ENCODE data around the gene SLC6A9. TPM values are rescaled to one million over a fixed set of nuclear protein-coding genes. Genes with fewer than 3 reads are reported as not detected.
A peak's percentile ranks its signal among the peaks of the same experiment; 100 is the strongest.

Gene SLC6A9
- 16.1 TPM for polyA plus RNA-seq (2013, experiment 1 of 2)
- polyA plus RNA-seq (2013, experiment 2 of 2): 15.8 TPM

- H3K56ac ChIP-seq (ENCODE audit: low read length): peak within 1 kb of the TSS; percentile 99
- H3K4ac ChIP-seq (ENCODE audit: low read depth, low read length): peak within 1 kb of the TSS; percentile 93
- H4K5ac ChIP-seq (ENCODE audit: low read length): peak within 1 kb of the TSS; percentile 97
- H3K36me3 ChIP-seq (ENCODE audit: control insufficient read depth, insufficient read depth, low read length): no peaks in the 10 kb centered on the region
- H3K27me3 ChIP-seq (ENCODE audit: insufficient read depth, low read length, poor library complexity): no peaks in the 10 kb centered on the region
- peak within 1 kb of the TSS; percentile 78 for H3K4me2 ChIP-seq (ENCODE audit: low read length)
- peaks cover 12% of the 10 kb centered on the region for H3K4me1 ChIP-seq (ENCODE audit: control insufficient read depth, low read depth, low read length)
- peak within 1 kb of the TSS; percentile 33 for H2BK120ac ChIP-seq (ENCODE audit: low read depth, low read length)
- WGBS (ENCODE audit: extremely low coverage, insufficient coverage, low lambda C conversion rate): no CpG with 5 or more reads among the region's 40 CpGs
- peak within 1 kb of the TSS; percentile 78 for H3K18ac ChIP-seq (ENCODE audit: low read length)
- H2BK15ac ChIP-seq (replicated peaks; ENCODE audit: low read depth): no peak within 1 kb of the TSS
- peaks cover 14% of the 10 kb centered on the region for H3K79me1 ChIP-seq (ENCODE audit: low read length)
- H3K23ac ChIP-seq (ENCODE audit: low read length): peak within 1 kb of the TSS; percentile 94
- peak; percentile 88 for DNase-seq
- H2AK5ac ChIP-seq (ENCODE audit: low read length): peak within 1 kb of the TSS; percentile 97
- peak within 1 kb of the TSS; percentile 95 for H3K27ac ChIP-seq (ENCODE audit: low read depth, low read length)
- peak within 1 kb of the TSS; percentile 89 for H2BK5ac ChIP-seq (ENCODE audit: low read length)
- no peak within 1 kb of the TSS for H4K8ac ChIP-seq (ENCODE audit: low read depth, low read length)
- H3K79me2 ChIP-seq (ENCODE audit: control insufficient read depth, insufficient read depth, low read length): peaks cover 5% of the 10 kb centered on the region
- H3K9ac ChIP-seq (ENCODE audit: low read length): peak within 1 kb of the TSS; percentile 97
- H3K4me3 ChIP-seq (ENCODE audit: low read length): peak within 1 kb of the TSS; percentile 88
Observed at GRCh38 chr1:44031252-44032169, at the start of gene SLC6A9. Gene SLC6A9, minus strand, starts transcription at chr1:44031462. Its CDS starts 7,185 bp downstream, at chr1:44024277.

DNA sequence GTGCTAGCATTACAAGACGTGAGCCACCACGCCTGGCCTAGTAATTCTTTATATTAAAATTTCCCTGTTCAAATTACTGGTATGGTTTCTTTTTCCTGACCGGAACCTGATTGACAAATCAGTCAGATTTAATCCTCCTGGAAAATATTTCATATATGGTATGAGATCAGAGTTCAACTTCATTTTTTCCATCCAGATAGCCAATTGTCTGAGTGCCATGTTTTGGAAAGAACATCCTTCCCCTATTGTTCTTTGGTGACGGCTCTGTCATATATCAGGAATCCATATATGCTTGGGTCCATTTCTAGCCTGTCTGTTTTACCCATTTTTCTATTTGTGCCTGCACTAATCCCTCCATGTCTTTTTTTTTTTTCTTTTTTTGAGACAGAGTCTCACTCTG is 48.3 kb upstream of the SLC6A9 start:
- H3K4me2 ChIP-seq (ENCODE audit: low read length): no peak overlapping the region
- H3K79me1 ChIP-seq (ENCODE audit: low read length): no peaks in the 10 kb centered on the region
- no peak overlapping the region for H3K9ac ChIP-seq (ENCODE audit: low read length)
- no peak for DNase-seq
- H2BK120ac ChIP-seq (ENCODE audit: low read depth, low read length): no peak overlapping the region
- H3K18ac ChIP-seq (ENCODE audit: low read length): no peak overlapping the region
- H2BK5ac ChIP-seq (ENCODE audit: low read length): no peak overlapping the region
- no peaks in the 10 kb centered on the region for H3K79me2 ChIP-seq (ENCODE audit: control insufficient read depth, insufficient read depth, low read length)
- WGBS (ENCODE audit: extremely low coverage, insufficient coverage, low lambda C conversion rate): no CpG with 5 or more reads among the region's 4 CpGs
- H3K4me1 ChIP-seq (ENCODE audit: control insufficient read depth, low read depth, low read length): no peaks in the 10 kb centered on the region
- H3K23ac ChIP-seq (ENCODE audit: low read length): no peak overlapping the region
- no peaks in the 10 kb centered on the region for H3K27me3 ChIP-seq (ENCODE audit: insufficient read depth, low read length, poor library complexity)
- H4K5ac ChIP-seq (ENCODE audit: low read length): no peak overlapping the region
- H3K4me3 ChIP-seq (ENCODE audit: low read length): no peak overlapping the region
- H4K8ac ChIP-seq (ENCODE audit: low read depth, low read length): no peak overlapping the region
- H3K56ac ChIP-seq (ENCODE audit: low read length): no peak overlapping the region
- H2BK15ac ChIP-seq (replicated peaks; ENCODE audit: low read depth): no peak overlapping the region
- H2AK5ac ChIP-seq (ENCODE audit: low read length): no peak overlapping the region
- H3K4ac ChIP-seq (ENCODE audit: low read depth, low read length): no peak overlapping the region
- H3K36me3 ChIP-seq (ENCODE audit: control insufficient read depth, insufficient read depth, low read length): no peaks in the 10 kb centered on the region
- H3K27ac ChIP-seq (ENCODE audit: low read depth, low read length): no peak overlapping the region

DNA sequence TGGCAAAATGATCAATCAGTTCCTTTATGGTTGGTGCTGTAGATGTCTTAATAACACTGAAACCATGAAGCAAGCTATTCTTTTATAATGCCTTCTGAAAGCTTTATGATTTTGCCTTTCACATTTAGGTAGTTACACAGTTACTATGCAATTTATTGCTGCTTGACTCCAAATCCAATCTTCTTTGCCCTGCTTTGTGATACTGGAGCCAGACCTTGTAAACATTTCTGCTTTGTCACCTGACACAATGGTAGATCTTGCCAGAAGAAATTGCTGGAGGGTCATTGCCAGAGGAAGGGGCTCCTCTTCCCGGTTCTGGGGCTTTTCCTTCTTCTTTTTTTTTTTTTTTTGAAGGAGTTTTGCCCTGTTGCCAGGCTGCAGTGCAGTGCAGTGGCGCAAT is 46.8 kb upstream of the SLC6A9 start:
- H3K27ac ChIP-seq (ENCODE audit: low read depth, low read length): no peak overlapping the region
- no peaks in the 10 kb centered on the region for H3K79me2 ChIP-seq (ENCODE audit: control insufficient read depth, insufficient read depth, low read length)
- no peak overlapping the region for H2AK5ac ChIP-seq (ENCODE audit: low read length)
- DNase-seq: no peak
- no peak overlapping the region for H2BK120ac ChIP-seq (ENCODE audit: low read depth, low read length)
- H2BK15ac ChIP-seq (replicated peaks; ENCODE audit: low read depth): no peak overlapping the region
- H4K5ac ChIP-seq (ENCODE audit: low read length): no peak overlapping the region
- no peak overlapping the region for H3K18ac ChIP-seq (ENCODE audit: low read length)
- H3K23ac ChIP-seq (ENCODE audit: low read length): no peak overlapping the region
- H3K27me3 ChIP-seq (ENCODE audit: insufficient read depth, low read length, poor library complexity): no peaks in the 10 kb centered on the region
- H4K8ac ChIP-seq (ENCODE audit: low read depth, low read length): no peak overlapping the region
- no peaks in the 10 kb centered on the region for H3K36me3 ChIP-seq (ENCODE audit: control insufficient read depth, insufficient read depth, low read length)
- H3K9ac ChIP-seq (ENCODE audit: low read length): no peak overlapping the region
- H3K4me2 ChIP-seq (ENCODE audit: low read length): no peak overlapping the region
- H3K56ac ChIP-seq (ENCODE audit: low read length): no peak overlapping the region
- no peak overlapping the region for H3K4ac ChIP-seq (ENCODE audit: low read depth, low read length)
- no peaks in the 10 kb centered on the region for H3K4me1 ChIP-seq (ENCODE audit: control insufficient read depth, low read depth, low read length)
- H3K79me1 ChIP-seq (ENCODE audit: low read length): no peaks in the 10 kb centered on the region
- H3K4me3 ChIP-seq (ENCODE audit: low read length): no peak overlapping the region
- WGBS (ENCODE audit: extremely low coverage, insufficient coverage, low lambda C conversion rate): no CpG with 5 or more reads among the region's 2 CpGs
- H2BK5ac ChIP-seq (ENCODE audit: low read length): no peak overlapping the region

DNA sequence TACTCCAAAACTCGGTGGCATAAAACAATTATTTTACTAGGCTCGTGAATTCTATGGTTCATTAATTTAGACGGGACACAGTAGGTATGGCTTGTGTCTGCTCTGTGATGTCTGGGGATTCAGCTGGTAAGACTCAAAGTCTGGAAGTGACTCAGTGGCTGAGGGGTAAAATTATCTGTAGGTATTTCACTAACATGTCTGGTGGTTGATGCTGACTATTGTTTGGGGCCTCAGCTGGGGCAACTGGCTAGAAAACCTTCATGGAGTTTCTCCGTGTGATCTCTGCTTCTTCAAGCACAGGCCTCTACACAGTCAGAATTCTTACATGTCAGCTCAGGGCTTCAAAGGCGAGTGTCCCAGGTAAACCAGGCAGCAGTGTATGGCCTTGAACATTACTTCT is 46.2 kb upstream of the SLC6A9 start:
- Histone ChIP-seq H3K79me1 (ENCODE audit: low read length) (no peaks in the 10 kb centered on the region), H4K5ac (ENCODE audit: low read length) (no peak overlapping the region), H3K9ac (ENCODE audit: low read length) (no peak overlapping the region), H3K27me3 (ENCODE audit: insufficient read depth, low read length, poor library complexity) (no peaks in the 10 kb centered on the region), H3K4ac (ENCODE audit: low read depth, low read length) (no peak overlapping the region), H2BK5ac (ENCODE audit: low read length) (no peak overlapping the region), H3K18ac (ENCODE audit: low read length) (no peak overlapping the region), H4K8ac (ENCODE audit: low read depth, low read length) (no peak overlapping the region), H3K56ac (ENCODE audit: low read length) (no peak overlapping the region), H2BK15ac (replicated peaks; ENCODE audit: low read depth) (no peak overlapping the region), H2AK5ac (ENCODE audit: low read length) (no peak overlapping the region), H3K27ac (ENCODE audit: low read depth, low read length) (no peak overlapping the region), H3K4me3 (ENCODE audit: low read length) (no peak overlapping the region), H3K79me2 (ENCODE audit: control insufficient read depth, insufficient read depth, low read length) (no peaks in the 10 kb centered on the region), H3K36me3 (ENCODE audit: control insufficient read depth, insufficient read depth, low read length) (no peaks in the 10 kb centered on the region), H3K4me2 (ENCODE audit: low read length) (no peak overlapping the region), H3K4me1 (ENCODE audit: control insufficient read depth, low read depth, low read length) (no peaks in the 10 kb centered on the region), H3K23ac (ENCODE audit: low read length) (no peak overlapping the region), H2BK120ac (ENCODE audit: low read depth, low read length) (no peak overlapping the region)
- WGBS (ENCODE audit: extremely low coverage, insufficient coverage, low lambda C conversion rate): no CpG with 5 or more reads among the region's 5 CpGs
- no peak for DNase-seq

- no peak overlapping the region for H3K4me3 ChIP-seq (ENCODE audit: low read length)
- DNase-seq: no peak
- H4K8ac ChIP-seq (ENCODE audit: low read depth, low read length): no peak overlapping the region
- no peak overlapping the region for H3K4me2 ChIP-seq (ENCODE audit: low read length)
- no peak overlapping the region for H2BK15ac ChIP-seq (replicated peaks; ENCODE audit: low read depth)
- H2BK120ac ChIP-seq (ENCODE audit: low read depth, low read length): no peak overlapping the region
- H2AK5ac ChIP-seq (ENCODE audit: low read length): no peak overlapping the region
- H3K27me3 ChIP-seq (ENCODE audit: insufficient read depth, low read length, poor library complexity): no peaks in the 10 kb centered on the region
- no peaks in the 10 kb centered on the region for H3K4me1 ChIP-seq (ENCODE audit: control insufficient read depth, low read depth, low read length)
- H3K18ac ChIP-seq (ENCODE audit: low read length): no peak overlapping the region
- H3K9ac ChIP-seq (ENCODE audit: low read length): no peak overlapping the region
- no CpG with 5 or more reads among the region's 1 CpG for WGBS (ENCODE audit: extremely low coverage, insufficient coverage, low lambda C conversion rate)
- H3K23ac ChIP-seq (ENCODE audit: low read length): no peak overlapping the region
- H4K5ac ChIP-seq (ENCODE audit: low read length): no peak overlapping the region
- no peak overlapping the region for H2BK5ac ChIP-seq (ENCODE audit: low read length)
- H3K79me1 ChIP-seq (ENCODE audit: low read length): no peaks in the 10 kb centered on the region
- no peak overlapping the region for H3K56ac ChIP-seq (ENCODE audit: low read length)
- no peak overlapping the region for H3K4ac ChIP-seq (ENCODE audit: low read depth, low read length)
- no peaks in the 10 kb centered on the region for H3K36me3 ChIP-seq (ENCODE audit: control insufficient read depth, insufficient read depth, low read length)
- no peaks in the 10 kb centered on the region for H3K79me2 ChIP-seq (ENCODE audit: control insufficient read depth, insufficient read depth, low read length)
- H3K27ac ChIP-seq (ENCODE audit: low read depth, low read length): no peak overlapping the region
Observed at GRCh38 chr1:44076066-44076465, 44.8 kb upstream of the SLC6A9 start.
